ENCODE measurements around the gene AFAP1L2. TPM values are rescaled to one million over a fixed set of nuclear protein-coding genes. Genes with fewer than 3 reads are reported as not detected.

The AFAP1L2 gene
- total and polyA plus RNA-seq, 9 of the 15 experiments (the other 6 are each of a cell fraction or from before 2014, with no cell fraction given) = 0.07 TPM; not detected in 8

DNA sequence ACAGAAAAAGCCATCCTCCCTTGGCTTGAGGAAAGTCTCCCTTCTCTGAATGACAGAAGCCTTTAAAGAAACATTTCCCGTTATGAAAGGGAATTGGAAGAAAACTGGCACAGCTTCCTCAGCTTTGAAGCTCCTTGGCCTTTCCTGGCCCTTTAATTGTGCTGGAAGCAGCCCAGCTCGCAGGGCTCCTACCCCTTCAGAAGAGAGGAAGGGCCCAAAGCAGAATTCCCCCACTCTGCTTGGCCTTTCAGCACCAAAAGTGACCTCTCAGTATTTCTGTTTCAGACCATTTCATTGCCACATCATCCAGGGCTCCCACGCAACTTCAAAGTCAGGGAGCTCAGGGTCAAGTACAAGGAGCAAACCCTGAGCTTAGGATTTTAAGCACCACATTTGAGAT lies 4.2 kb downstream of the AFAP1L2 start (continued):
- TF ChIP-seq, protein P1, sequence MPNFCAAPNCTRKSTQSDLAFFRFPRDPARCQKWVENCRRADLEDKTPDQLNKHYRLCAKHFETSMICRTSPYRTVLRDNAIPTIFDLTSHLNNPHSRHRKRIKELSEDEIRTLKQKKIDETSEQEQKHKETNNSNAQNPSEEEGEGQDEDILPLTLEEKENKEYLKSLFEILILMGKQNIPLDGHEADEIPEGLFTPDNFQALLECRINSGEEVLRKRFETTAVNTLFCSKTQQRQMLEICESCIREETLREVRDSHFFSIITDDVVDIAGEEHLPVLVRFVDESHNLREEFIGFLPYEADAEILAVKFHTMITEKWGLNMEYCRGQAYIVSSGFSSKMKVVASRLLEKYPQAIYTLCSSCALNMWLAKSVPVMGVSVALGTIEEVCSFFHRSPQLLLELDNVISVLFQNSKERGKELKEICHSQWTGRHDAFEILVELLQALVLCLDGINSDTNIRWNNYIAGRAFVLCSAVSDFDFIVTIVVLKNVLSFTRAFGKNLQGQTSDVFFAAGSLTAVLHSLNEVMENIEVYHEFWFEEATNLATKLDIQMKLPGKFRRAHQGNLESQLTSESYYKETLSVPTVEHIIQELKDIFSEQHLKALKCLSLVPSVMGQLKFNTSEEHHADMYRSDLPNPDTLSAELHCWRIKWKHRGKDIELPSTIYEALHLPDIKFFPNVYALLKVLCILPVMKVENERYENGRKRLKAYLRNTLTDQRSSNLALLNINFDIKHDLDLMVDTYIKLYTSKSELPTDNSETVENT (CRISPR knock-in tag; IDR thresholded peaks at IDR 0.05) = no peak
- no peak for TF ChIP-seq ESRRB (CRISPR knock-in tag; IDR thresholded peaks at IDR 0.05; ENCODE audit: borderline replicate concordance)
- TF ChIP-seq HCFC1 (IDR thresholded peaks at IDR 0.05; ENCODE audit: low read depth, low read length) = no peak
- TF ChIP-seq, protein P2, sequence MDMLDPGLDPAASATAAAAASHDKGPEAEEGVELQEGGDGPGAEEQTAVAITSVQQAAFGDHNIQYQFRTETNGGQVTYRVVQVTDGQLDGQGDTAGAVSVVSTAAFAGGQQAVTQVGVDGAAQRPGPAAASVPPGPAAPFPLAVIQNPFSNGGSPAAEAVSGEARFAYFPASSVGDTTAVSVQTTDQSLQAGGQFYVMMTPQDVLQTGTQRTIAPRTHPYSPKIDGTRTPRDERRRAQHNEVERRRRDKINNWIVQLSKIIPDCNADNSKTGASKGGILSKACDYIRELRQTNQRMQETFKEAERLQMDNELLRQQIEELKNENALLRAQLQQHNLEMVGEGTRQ (CRISPR knock-in tag; IDR thresholded peaks at IDR 0.05) = no peak

DNA sequence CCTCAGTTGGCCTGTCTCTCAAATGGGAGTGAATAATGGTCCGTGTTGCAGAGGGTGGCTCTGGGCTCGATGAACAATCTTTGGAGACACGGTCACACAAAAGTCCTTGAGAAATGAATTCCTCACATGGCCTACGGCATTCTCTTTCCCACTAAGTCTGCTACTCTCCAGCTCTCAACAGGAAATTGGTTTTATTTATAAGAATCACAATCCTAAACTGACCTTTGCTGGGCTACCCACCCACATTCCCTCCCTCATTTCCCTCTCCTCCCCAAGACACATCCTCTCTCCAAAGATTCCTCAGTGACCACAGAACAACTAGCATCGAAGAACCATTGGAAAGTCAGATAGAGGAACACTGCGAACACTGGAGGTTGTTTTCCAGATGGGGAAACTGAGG lies 4.7 kb downstream of the AFAP1L2 start:
- no TSS peak for BruUV-seq (replicated peaks)
- FAIRE-seq (no peak), ATAC-seq (no peak), DNase-seq (ENCODE audit: extremely low read depth in 1 of 4, low spot score in 3 of 4) (no peak)
- H3K36me3 ChIP-seq (ENCODE audit: control insufficient read depth, insufficient read depth, low read length) = no peaks in the 10 kb centered on the region
- ChIA-PET CTCF (ENCODE audit: low intra/inter-chr PET ratio) (no interaction called here), POLR2A (no interaction called here)
- intact Hi-C loops (cut with micrococcal nuclease) = no loop called here
- H3K4me1 ChIP-seq (replicated peaks in 1 of 2; ENCODE audit: control insufficient read depth in 2 of 2, insufficient read depth in 2 of 2, low read length in 2 of 2) = peaks cover 0 to 5% of the 10 kb centered on the region in 2 experiments; a peak in 1 of 5 replicates
- H3K27me3 ChIP-seq (ENCODE audit: control insufficient read depth in 2 of 2, insufficient read depth in 2 of 2, low read length in 2 of 2) = peaks cover 0 to 23% of the 10 kb centered on the region in 2 experiments; a peak in 3 of 5 replicates
- no peak overlapping the region for H3K9ac ChIP-seq (ENCODE audit: insufficient read depth in 1 of 2, low read depth in 2 of 2, low read length in 2 of 2)
- H3K4me3 ChIP-seq = no peak overlapping the region
- no peak overlapping the region for H2AFZ ChIP-seq (ENCODE audit: low read depth, low read length)
- in situ Hi-C loops (cut with MboI) = no loop called here
- WGBS (ENCODE audit: insufficient coverage, low coverage, missing lambda C conversion rate) = 5% methylated on average over 4 of the region's 6 CpGs
- no peak overlapping the region for H3K27ac ChIP-seq (ENCODE audit: extremely low read depth, low read depth, low read length)
- no peaks in the 10 kb centered on the region for H3K9me1 ChIP-seq (ENCODE audit: control insufficient read depth, insufficient read depth, low read length)
- no peak overlapping the region for H3K4me2 ChIP-seq (ENCODE audit: insufficient read depth, low read length)
- H4K20me1 ChIP-seq (replicated peaks; ENCODE audit: control insufficient read depth, insufficient read depth, low read length) = no peaks in the 10 kb centered on the region; the same call in 1 of the 2 replicates
- H3K79me2 ChIP-seq (ENCODE audit: control insufficient read depth, insufficient read depth, low read length) = no peaks in the 10 kb centered on the region
- H3K9me3 ChIP-seq (replicated peaks; ENCODE audit: control insufficient read depth, insufficient read depth, low read depth, low read length) = no peaks in the 10 kb centered on the region
- TF ChIP-seq LARP7 (IDR thresholded peaks at IDR 0.05) = no peak
- no peak for TF ChIP-seq SRSF7 (optimal IDR thresholded peaks at IDR 0.05; ENCODE audit: low read depth, low read length)
- no peak for TF ChIP-seq ZNF121 (CRISPR knock-in tag; conservative IDR thresholded peaks at IDR 0.05)
- TF ChIP-seq, protein P3, sequence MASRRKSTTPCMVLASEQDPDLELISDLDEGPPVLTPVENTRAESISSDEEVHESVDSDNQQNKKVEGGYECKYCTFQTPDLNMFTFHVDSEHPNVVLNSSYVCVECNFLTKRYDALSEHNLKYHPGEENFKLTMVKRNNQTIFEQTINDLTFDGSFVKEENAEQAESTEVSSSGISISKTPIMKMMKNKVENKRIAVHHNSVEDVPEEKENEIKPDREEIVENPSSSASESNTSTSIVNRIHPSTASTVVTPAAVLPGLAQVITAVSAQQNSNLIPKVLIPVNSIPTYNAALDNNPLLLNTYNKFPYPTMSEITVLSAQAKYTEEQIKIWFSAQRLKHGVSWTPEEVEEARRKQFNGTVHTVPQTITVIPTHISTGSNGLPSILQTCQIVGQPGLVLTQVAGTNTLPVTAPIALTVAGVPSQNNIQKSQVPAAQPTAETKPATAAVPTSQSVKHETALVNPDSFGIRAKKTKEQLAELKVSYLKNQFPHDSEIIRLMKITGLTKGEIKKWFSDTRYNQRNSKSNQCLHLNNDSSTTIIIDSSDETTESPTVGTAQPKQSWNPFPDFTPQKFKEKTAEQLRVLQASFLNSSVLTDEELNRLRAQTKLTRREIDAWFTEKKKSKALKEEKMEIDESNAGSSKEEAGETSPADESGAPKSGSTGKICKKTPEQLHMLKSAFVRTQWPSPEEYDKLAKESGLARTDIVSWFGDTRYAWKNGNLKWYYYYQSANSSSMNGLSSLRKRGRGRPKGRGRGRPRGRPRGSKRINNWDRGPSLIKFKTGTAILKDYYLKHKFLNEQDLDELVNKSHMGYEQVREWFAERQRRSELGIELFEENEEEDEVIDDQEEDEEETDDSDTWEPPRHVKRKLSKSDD (conservative IDR thresholded peaks at IDR 0.05; ENCODE audit: low read length) = no peak
- TF ChIP-seq, protein P4, sequence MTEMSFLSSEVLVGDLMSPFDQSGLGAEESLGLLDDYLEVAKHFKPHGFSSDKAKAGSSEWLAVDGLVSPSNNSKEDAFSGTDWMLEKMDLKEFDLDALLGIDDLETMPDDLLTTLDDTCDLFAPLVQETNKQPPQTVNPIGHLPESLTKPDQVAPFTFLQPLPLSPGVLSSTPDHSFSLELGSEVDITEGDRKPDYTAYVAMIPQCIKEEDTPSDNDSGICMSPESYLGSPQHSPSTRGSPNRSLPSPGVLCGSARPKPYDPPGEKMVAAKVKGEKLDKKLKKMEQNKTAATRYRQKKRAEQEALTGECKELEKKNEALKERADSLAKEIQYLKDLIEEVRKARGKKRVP (CRISPR knock-in tag; IDR thresholded peaks at IDR 0.05) = no peak
- no peak for TF ChIP-seq ZKSCAN1 (IDR thresholded peaks at IDR 0.05; ENCODE audit: low read depth, low read length)
- no peak for TF ChIP-seq EZH2 (IDR thresholded peaks at IDR 0.05; ENCODE audit: borderline replicate concordance, low read depth, low read length)
- no peak for TF ChIP-seq SAP30 (IDR thresholded peaks at IDR 0.05; ENCODE audit: borderline replicate concordance, insufficient read depth, low read depth, low read length, poor library complexity, severe bottlenecking)
- TF ChIP-seq, protein P5, sequence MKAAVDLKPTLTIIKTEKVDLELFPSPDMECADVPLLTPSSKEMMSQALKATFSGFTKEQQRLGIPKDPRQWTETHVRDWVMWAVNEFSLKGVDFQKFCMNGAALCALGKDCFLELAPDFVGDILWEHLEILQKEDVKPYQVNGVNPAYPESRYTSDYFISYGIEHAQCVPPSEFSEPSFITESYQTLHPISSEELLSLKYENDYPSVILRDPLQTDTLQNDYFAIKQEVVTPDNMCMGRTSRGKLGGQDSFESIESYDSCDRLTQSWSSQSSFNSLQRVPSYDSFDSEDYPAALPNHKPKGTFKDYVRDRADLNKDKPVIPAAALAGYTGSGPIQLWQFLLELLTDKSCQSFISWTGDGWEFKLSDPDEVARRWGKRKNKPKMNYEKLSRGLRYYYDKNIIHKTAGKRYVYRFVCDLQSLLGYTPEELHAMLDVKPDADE (conservative IDR thresholded peaks at IDR 0.05; ENCODE audit: control insufficient read depth, low read depth, low read length) = no peak

All from K562 (cell line).